Panc1 (cell line): ENCODE data around the gene CTNNA1. TPM values are rescaled to one million over a fixed set of nuclear protein-coding genes. Genes with fewer than 3 reads are reported as not detected.

ENCODE experiments used
- ATAC-seq: fragments of 200-7000 bp; cut with Tn5 transposase; 2 replicates; pipeline ENCODE4 v1.9.1; 2020; ENCODE audit warnings: mild to moderate bottlenecking, moderate library complexity
- BruUV-seq: library from RNA; stranded (reverse); fragments of 400-500 nt; replicated peaks from 2 replicates; lab custom pipeline; 2021; lab: Mats Ljungman, UMichigan
- CTCF ChIA-PET: fragments of 300-600 bp; sonication (Branson Sonifier 250); formaldehyde crosslinking; loops from one replicate; lab custom pipeline; 2022; ENCODE audit warnings: antibody characterized with exemption; lab: Charles Lee
- POLR2A ChIA-PET: fragments of 300-600 bp; sonication (Branson Sonifier 250); formaldehyde crosslinking; loops from one replicate; lab custom pipeline; 2022; ENCODE audit warnings: antibody characterized with exemption; lab: Charles Lee
- DNase-seq: peaks from one replicate; pipeline ENCODE4 v3.0.0-alpha.2; 2010; ENCODE audit warnings: low read depth, low spot score
- H3K27ac ChIP-seq: 2 replicates; pipeline ENCODE4 v1.5.1; 2011; ENCODE audit warnings: mild to moderate bottlenecking, low read length, inconsistent platforms
- H3K27me3 ChIP-seq: fragments of 200-500 bp; sonication (Bioruptor generic); 2 replicates; pipeline ENCODE4 v1.6.0; 2014; ENCODE audit warnings: low read length, inconsistent platforms; ENCODE audit not compliant: control insufficient read depth, insufficient read depth
- H3K36me3 ChIP-seq: fragments of 200-500 bp; sonication (Bioruptor generic); 2 replicates; pipeline ENCODE4 v1.5.1; 2014; ENCODE audit warnings: inconsistent platforms, mild to moderate bottlenecking, low read length, moderate library complexity; ENCODE audit not compliant: control insufficient read depth, insufficient read depth
- H3K4me1 ChIP-seq: 2 replicates; pipeline ENCODE4 v1.5.1; 2011; ENCODE audit warnings: inconsistent platforms, mild to moderate bottlenecking, low read length, moderate library complexity; ENCODE audit not compliant: control insufficient read depth, insufficient read depth
- H3K4me3 ChIP-seq, 2 experiments: 2 replicates each; pipeline ENCODE4 v1.5.1; 2011 to 2012; ENCODE audit warnings: low read depth in 2 of 2, low read length in 2 of 2, mild to moderate bottlenecking in 2 of 2, inconsistent platforms in 1 of 2, moderate library complexity in 1 of 2
- H3K9me3 ChIP-seq: fragments of 200-500 bp; sonication (Bioruptor generic); 2 replicates; pipeline ENCODE4 v1.5.1; 2014; ENCODE audit warnings: low read depth, mild to moderate bottlenecking, inconsistent platforms, low read length, moderate library complexity; ENCODE audit not compliant: control insufficient read depth, insufficient read depth
- POLR2AphosphoS5 ChIP-seq: IDR thresholded peaks from 2 replicates; pipeline ENCODE4 v1.6.1; 2012; ENCODE audit warnings: mild to moderate bottlenecking, low read depth, low read length, moderate library complexity
- SIN3A ChIP-seq: IDR thresholded peaks from 2 replicates; pipeline ENCODE4 v1.6.1; 2012; ENCODE audit warnings: low read depth, mild to moderate bottlenecking, low read length, moderate library complexity, borderline replicate concordance; ENCODE audit not compliant: insufficient read depth
- TCF7L2 ChIP-seq: IDR thresholded peaks from 2 replicates; pipeline ENCODE4 v1.6.1; 2011; ENCODE audit warnings: mild to moderate bottlenecking, low read depth, low read length, inconsistent platforms
- in situ Hi-C: cut with HindIII; loops from 2 replicates; pipeline ENCODE4 v1.10.0; 2016; ENCODE audit warnings: low sequenced_read_pairs, low pct_unique_long_range_greater_than_20kb
- intact Hi-C: fragments of 100-400 bp; cut with micrococcal nuclease; formaldehyde crosslinking; loops from one replicate; pipeline ENCODE4 v1.10.0; 2022; ENCODE audit not compliant: unreplicated experiment
- total RNA-seq: library from RNA; stranded (reverse); gene quantifications from one replicate; pipeline ENCODE4 v1.2.1, GENCODE V29; 2021; ENCODE audit not compliant: unreplicated experiment
- TF ChIP-seq, protein P1 (sequence below): fragments of 450-650 bp; IDR thresholded peaks from 2 replicates; pipeline ENCODE4 v1.5.1; 2017; ENCODE audit warnings: mild to moderate bottlenecking
- TF ChIP-seq, protein P2 (sequence below), 2 experiments: IDR thresholded peaks; 2 replicates each; pipeline ENCODE4 v1.6.1; 2011 to 2012; ENCODE audit warnings: low read depth in 2 of 2, control low read depth in 1 of 2, low read length in 1 of 2, mild to moderate bottlenecking in 1 of 2, moderate library complexity in 1 of 2; ENCODE audit not compliant: insufficient read depth in 1 of 2

The CTNNA1 gene
- total RNA-seq, 1 experiment from 2014 or later = 298 TPM

DNA sequence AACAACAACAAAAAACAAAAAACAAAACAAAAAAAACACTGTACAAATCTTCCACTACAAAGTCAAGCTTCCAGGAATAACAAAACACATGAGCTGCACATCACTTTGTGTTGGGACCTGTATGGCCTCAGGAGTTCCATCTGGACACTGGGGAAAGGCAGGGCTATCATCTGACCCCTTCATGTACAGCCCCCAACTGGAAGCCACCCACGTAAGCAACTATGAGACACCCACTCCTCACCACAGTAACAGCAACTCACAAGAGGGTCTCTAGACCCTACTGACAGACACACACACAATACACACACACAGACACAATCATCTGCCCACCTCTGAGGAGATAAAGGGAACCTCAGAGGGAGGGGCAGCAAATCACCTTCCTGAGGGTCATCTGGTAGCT lies 203.6 kb downstream of the CTNNA1 start:
- Histone ChIP-seq H3K4me1 (no peaks in the 10 kb centered on the region), H3K4me3 (no peak overlapping the region), H3K27ac (no peak overlapping the region), H3K36me3 (no peaks in the 10 kb centered on the region), H3K9me3 (no peaks in the 10 kb centered on the region), H3K27me3 (no peaks in the 10 kb centered on the region)
- no TSS peak for BruUV-seq
- CTCF ChIA-PET = interaction anchor here (0.7 kb wide), 1 partner anchor 200 kb away, joined by 8 read pairs; no protein-coding TSS in a partner anchor
- ATAC-seq (no peak), DNase-seq (no peak)
- no peak for TF ChIP-seq SIN3A
- TF ChIP-seq, protein P1, sequence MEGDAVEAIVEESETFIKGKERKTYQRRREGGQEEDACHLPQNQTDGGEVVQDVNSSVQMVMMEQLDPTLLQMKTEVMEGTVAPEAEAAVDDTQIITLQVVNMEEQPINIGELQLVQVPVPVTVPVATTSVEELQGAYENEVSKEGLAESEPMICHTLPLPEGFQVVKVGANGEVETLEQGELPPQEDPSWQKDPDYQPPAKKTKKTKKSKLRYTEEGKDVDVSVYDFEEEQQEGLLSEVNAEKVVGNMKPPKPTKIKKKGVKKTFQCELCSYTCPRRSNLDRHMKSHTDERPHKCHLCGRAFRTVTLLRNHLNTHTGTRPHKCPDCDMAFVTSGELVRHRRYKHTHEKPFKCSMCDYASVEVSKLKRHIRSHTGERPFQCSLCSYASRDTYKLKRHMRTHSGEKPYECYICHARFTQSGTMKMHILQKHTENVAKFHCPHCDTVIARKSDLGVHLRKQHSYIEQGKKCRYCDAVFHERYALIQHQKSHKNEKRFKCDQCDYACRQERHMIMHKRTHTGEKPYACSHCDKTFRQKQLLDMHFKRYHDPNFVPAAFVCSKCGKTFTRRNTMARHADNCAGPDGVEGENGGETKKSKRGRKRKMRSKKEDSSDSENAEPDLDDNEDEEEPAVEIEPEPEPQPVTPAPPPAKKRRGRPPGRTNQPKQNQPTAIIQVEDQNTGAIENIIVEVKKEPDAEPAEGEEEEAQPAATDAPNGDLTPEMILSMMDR = no peak
- no peak for TF ChIP-seq TCF7L2
- TF ChIP-seq, protein P2, sequence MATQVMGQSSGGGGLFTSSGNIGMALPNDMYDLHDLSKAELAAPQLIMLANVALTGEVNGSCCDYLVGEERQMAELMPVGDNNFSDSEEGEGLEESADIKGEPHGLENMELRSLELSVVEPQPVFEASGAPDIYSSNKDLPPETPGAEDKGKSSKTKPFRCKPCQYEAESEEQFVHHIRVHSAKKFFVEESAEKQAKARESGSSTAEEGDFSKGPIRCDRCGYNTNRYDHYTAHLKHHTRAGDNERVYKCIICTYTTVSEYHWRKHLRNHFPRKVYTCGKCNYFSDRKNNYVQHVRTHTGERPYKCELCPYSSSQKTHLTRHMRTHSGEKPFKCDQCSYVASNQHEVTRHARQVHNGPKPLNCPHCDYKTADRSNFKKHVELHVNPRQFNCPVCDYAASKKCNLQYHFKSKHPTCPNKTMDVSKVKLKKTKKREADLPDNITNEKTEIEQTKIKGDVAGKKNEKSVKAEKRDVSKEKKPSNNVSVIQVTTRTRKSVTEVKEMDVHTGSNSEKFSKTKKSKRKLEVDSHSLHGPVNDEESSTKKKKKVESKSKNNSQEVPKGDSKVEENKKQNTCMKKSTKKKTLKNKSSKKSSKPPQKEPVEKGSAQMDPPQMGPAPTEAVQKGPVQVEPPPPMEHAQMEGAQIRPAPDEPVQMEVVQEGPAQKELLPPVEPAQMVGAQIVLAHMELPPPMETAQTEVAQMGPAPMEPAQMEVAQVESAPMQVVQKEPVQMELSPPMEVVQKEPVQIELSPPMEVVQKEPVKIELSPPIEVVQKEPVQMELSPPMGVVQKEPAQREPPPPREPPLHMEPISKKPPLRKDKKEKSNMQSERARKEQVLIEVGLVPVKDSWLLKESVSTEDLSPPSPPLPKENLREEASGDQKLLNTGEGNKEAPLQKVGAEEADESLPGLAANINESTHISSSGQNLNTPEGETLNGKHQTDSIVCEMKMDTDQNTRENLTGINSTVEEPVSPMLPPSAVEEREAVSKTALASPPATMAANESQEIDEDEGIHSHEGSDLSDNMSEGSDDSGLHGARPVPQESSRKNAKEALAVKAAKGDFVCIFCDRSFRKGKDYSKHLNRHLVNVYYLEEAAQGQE (IDR thresholded peaks at IDR 0.05; ENCODE audit: insufficient read depth in 1 of 2, low read depth in 2 of 2, low read length in 1 of 2) = no peak
- TF ChIP-seq POLR2AphosphoS5 = no peak
- intact Hi-C loops (no loop called here), in situ Hi-C loops (no loop called here)
- POLR2A ChIA-PET = interaction anchor here (0.7 kb wide), 1 partner anchor 83 kb away, joined by 6 read pairs; no protein-coding TSS in a partner anchor

DNA sequence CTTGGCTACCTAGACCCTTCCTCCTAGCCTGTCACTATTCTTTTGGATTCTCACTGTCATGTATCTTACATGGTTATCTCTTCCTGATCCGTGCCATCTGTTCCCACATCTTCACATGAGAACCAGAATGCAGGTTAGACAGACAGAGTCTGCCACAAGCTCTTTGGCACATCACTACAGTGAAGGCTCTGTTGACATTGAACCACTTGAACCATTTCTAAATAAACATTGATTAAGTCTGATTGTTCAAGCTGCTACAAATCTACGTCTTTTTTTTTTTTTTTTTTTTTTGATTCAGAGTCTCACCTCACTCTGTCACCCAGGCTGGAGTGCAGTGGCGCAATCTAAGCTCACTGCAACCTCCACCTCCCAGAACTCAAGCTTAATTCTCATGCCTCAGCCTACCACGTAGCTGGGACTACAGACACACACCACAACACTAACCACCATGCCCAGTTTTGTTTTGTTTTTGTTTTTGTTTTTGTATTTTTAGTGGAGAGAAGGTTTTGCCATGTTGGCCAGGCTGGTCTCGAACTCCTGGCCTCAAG lies 207.0 kb downstream of the CTNNA1 start:
- ATAC-seq = no peak
- CTCF ChIA-PET = no interaction called here

More for the DNA sequence above, 207.0 kb downstream of the CTNNA1 start:
- no peaks in the 10 kb centered on the region for H3K27me3 ChIP-seq
- POLR2A ChIA-PET = interaction anchor here (0.5 kb wide), 1 partner anchor 444 kb away, joined by 4 read pairs; the partner anchor contains the start of gene SPATA24
- no peaks in the 10 kb centered on the region for H3K4me1 ChIP-seq
- no peaks in the 10 kb centered on the region for H3K36me3 ChIP-seq
- TF ChIP-seq, protein P2 (IDR thresholded peaks at IDR 0.05; ENCODE audit: insufficient read depth in 1 of 2, low read depth in 2 of 2, low read length in 1 of 2) = no peak
- TF ChIP-seq, protein P1 = no peak
- TF ChIP-seq TCF7L2 (no peak), POLR2AphosphoS5 (no peak), SIN3A (no peak)
- H3K4me3 ChIP-seq = no peak overlapping the region
- no peak overlapping the region for H3K27ac ChIP-seq
- intact Hi-C loops (no loop called here), in situ Hi-C loops (no loop called here)
- H3K9me3 ChIP-seq = no peaks in the 10 kb centered on the region
- DNase-seq = no peak
- BruUV-seq = no TSS peak
